ENCODE data around the gene CDC40.

The CDC40 gene

GRCh38 chr6:110183292-110183885, 3.2 kb downstream of the CDC40 start:
- TF ChIP-seq CTCF (IDR thresholded peaks at IDR 0.05; ENCODE audit: insufficient read depth, low read depth, low read length, missing control alignments): no peak
- H3K4me3 ChIP-seq (ENCODE audit: low read depth, low read length): no peak overlapping the region

GRCh38 chr6:110185879-110186278, 5.7 kb downstream of the CDC40 start:
- peak; percentile 44 for DNase-seq (ENCODE audit: low read depth)
- H3K4me3 ChIP-seq (ENCODE audit: low read depth, low read length): peak overlapping the region; percentile 53
- no peak for TF ChIP-seq CTCF (IDR thresholded peaks at IDR 0.05; ENCODE audit: insufficient read depth, low read depth, low read length, missing control alignments)

More at GRCh38 chr6:110183292-110183885, 3.2 kb downstream of the CDC40 start:
- no peak for DNase-seq (ENCODE audit: low read depth)

- no peak for DNase-seq (ENCODE audit: low read depth)
- no peak overlapping the region for H3K4me3 ChIP-seq (ENCODE audit: low read depth, low read length)
- TF ChIP-seq CTCF (IDR thresholded peaks at IDR 0.05; ENCODE audit: insufficient read depth, low read depth, low read length, missing control alignments): no peak
Measured at GRCh38 chr6:110188791-110189190, 8.6 kb downstream of the CDC40 start.

GRCh38 chr6:110190726-110191125, 10.5 kb downstream of the CDC40 start:
- DNase-seq (ENCODE audit: low read depth): no peak
- TF ChIP-seq CTCF (IDR thresholded peaks at IDR 0.05; ENCODE audit: insufficient read depth, low read depth, low read length, missing control alignments): no peak
- H3K4me3 ChIP-seq (ENCODE audit: low read depth, low read length): no peak overlapping the region

GRCh38 chr6:110191477-110191876, 11.2 kb downstream of the CDC40 start:
- H3K4me3 ChIP-seq (ENCODE audit: low read depth, low read length): no peak overlapping the region
- DNase-seq (ENCODE audit: low read depth): no peak
- no peak for TF ChIP-seq CTCF (IDR thresholded peaks at IDR 0.05; ENCODE audit: insufficient read depth, low read depth, low read length, missing control alignments)

- DNase-seq (ENCODE audit: low read depth): no peak
- TF ChIP-seq CTCF (IDR thresholded peaks at IDR 0.05; ENCODE audit: insufficient read depth, low read depth, low read length, missing control alignments): no peak
- H3K4me3 ChIP-seq (ENCODE audit: low read depth, low read length): no peak overlapping the region
Measured at GRCh38 chr6:110195639-110196038, 15.4 kb downstream of the CDC40 start.

GRCh38 chr6:110196874-110197273, 16.6 kb downstream of the CDC40 start:
- no peak for TF ChIP-seq CTCF (IDR thresholded peaks at IDR 0.05; ENCODE audit: insufficient read depth, low read depth, low read length, missing control alignments)
- no peak for DNase-seq (ENCODE audit: low read depth)
- H3K4me3 ChIP-seq (ENCODE audit: low read depth, low read length): no peak overlapping the region

Data from GM12865 (cell line).